CD4-positive, alpha-beta T cell (primary cell): Measurements from ENCODE around the gene PDE4B. TPM values are rescaled to one million over a fixed set of nuclear protein-coding genes. Genes with fewer than 3 reads are reported as not detected.

Experiments
- ATAC-seq: fragments of 200-7000 bp; cut with Tn5 transposase; one replicate; pipeline ENCODE4 v1.10.0; 2022; ENCODE audit warnings: mild to moderate bottlenecking; ENCODE audit not compliant: poor library complexity
- CTCF ChIA-PET: fragments of 350-600 bp; sonication (Branson Sonifier 250); formaldehyde crosslinking; loops from one replicate; lab custom pipeline; 2021; ENCODE audit warnings: antibody characterized with exemption, inconsistent platforms; lab: Charles Lee
- POLR2A ChIA-PET: fragments of 350-600 bp; sonication (Branson Sonifier 250); formaldehyde crosslinking; loops from one replicate; lab custom pipeline; 2021; ENCODE audit warnings: antibody characterized with exemption, inconsistent platforms; lab: Charles Lee
- DNase-seq, 14 experiments: peaks; one replicate each; pipeline ENCODE4 v3.0.0-alpha.2; 2013 to 2020; ENCODE audit warnings: mixed read lengths in 2 of 14
- H3K27ac ChIP-seq, 2 donors: one replicate each; pipeline versions ENCODE4 v1.5.1 to v1.7.0; 2013; ENCODE audit warnings: low read length in 2 of 2, low read depth in 1 of 2, mild to moderate bottlenecking in 1 of 2
- H3K27me3 ChIP-seq, 2 experiments: 1 replicate in 1 of 2; 2 replicates in 1 of 2; pipeline versions ENCODE4 v1.6.1 to v1.7.0; 2013; ENCODE audit warnings: low read length in 2 of 2, control low read depth in 1 of 2, mild to moderate bottlenecking in 1 of 2, moderate library complexity in 1 of 2; ENCODE audit not compliant: insufficient read depth in 2 of 2, control insufficient read depth in 1 of 2
- H3K36me3 ChIP-seq: one replicate; pipeline ENCODE4 v1.6.1; 2013; ENCODE audit warnings: low read length, control low read depth; ENCODE audit not compliant: insufficient read depth
- H3K4me1 ChIP-seq: one replicate; pipeline ENCODE4 v1.6.1; 2013; ENCODE audit warnings: low read length, control low read depth; ENCODE audit not compliant: insufficient read depth
- H3K4me3 ChIP-seq: one replicate; pipeline ENCODE4 v1.5.1; 2013; ENCODE audit warnings: mild to moderate bottlenecking, low read length, moderate library complexity
- H3K9me3 ChIP-seq, 2 experiments: 1 replicate in 1 of 2; 2 replicates in 1 of 2; pipeline versions ENCODE4 v1.6.1 to v1.7.0; 2013; ENCODE audit warnings: low read length in 2 of 2, mild to moderate bottlenecking in 2 of 2, control low read depth in 1 of 2, moderate library complexity in 1 of 2; ENCODE audit not compliant: control insufficient read depth in 1 of 2, insufficient read depth in 1 of 2
- H3K27ac Mint-ChIP-seq: one replicate; pipeline ENCODE4 v1.8.0; 2020; ENCODE audit warnings: mixed read lengths
- H3K27me3 Mint-ChIP-seq: one replicate; pipeline ENCODE4 v1.8.0; 2021; ENCODE audit warnings: mixed read lengths
- H3K36me3 Mint-ChIP-seq: one replicate; pipeline ENCODE4 v1.8.0; 2021; ENCODE audit warnings: low read depth, mixed read lengths
- H3K4me1 Mint-ChIP-seq: one replicate; pipeline ENCODE4 v1.8.0; 2021; ENCODE audit warnings: low read depth, mixed read lengths
- H3K4me3 Mint-ChIP-seq: one replicate; pipeline ENCODE4 v1.8.0; 2020; ENCODE audit warnings: mild to moderate bottlenecking, mixed read lengths
- H3K9me3 Mint-ChIP-seq: one replicate; pipeline ENCODE4 v1.8.0; 2020; ENCODE audit warnings: mixed read lengths
- CTCF ChIP-seq: fragments of 200-600 bp; IDR thresholded peaks from one replicate; pipeline ENCODE4 v1.8.0; 2022; ENCODE audit warnings: antibody characterized with exemption, mild to moderate bottlenecking
- intact Hi-C, 2 experiments: fragments of 100-400 bp; cut with DNase I in 1 of 2; cut with micrococcal nuclease in 1 of 2; formaldehyde crosslinking; loops; one replicate each; pipeline versions ENCODE4 v1.15.1 to v1.9.0; 2023 to 2025; cut with DNase I, micrococcal nuclease
- total RNA-seq, 174 experiments: library from RNA in 2 of 174; stranded (reverse) in 2 of 174; gene quantifications; one replicate each; pipeline ENCODE4 v1.2.3 and lab custom pipeline; 2021 to 2026

The PDE4B gene
- total RNA-seq, 2 experiments from 2014 or later, result 155 to 159 TPM

DNA sequence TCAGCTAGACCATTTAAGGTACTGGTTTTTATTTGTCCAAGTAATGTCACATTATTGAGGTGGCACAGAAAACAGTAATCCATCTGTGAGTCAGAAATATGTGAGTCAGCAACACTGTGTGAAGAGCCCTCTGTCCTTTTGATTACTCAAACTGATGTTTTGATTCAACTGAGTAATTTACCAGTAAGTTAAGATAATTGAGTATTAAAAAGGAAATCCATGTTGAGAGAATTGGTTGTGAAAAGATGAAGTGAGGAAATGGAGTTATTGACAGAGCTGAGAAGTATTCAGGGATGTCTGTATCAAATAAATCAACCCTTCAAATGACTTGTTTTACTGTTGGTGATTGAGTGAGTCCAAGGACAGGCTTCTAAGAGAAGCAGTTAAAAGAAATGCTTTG lies 438.5 kb downstream of the PDE4B start:
- Histone ChIP-seq H3K27ac (no peak overlapping the region), H3K4me3 (no peak overlapping the region), H3K27me3 (peaks cover 0 to 5% of the 10 kb centered on the region in 2 experiments), H3K36me3 (no peaks in the 10 kb centered on the region), H3K9me3 (no peaks in the 10 kb centered on the region), H3K4me1 (no peaks in the 10 kb centered on the region)
- CTCF ChIA-PET, result no interaction called here
- POLR2A ChIA-PET, result no interaction called here
- intact Hi-C loops, result loop anchor here in 1 of 2 experiments (10.0 kb wide), 1 partner anchor 66 kb away; no protein-coding TSS in a partner anchor
- Mint-ChIP-seq H3K27ac (no peak overlapping the region), H3K4me1 (no peaks in the 10 kb centered on the region), H3K9me3 (no peaks in the 10 kb centered on the region), H3K36me3 (no peaks in the 10 kb centered on the region), H3K27me3 (no peaks in the 10 kb centered on the region), H3K4me3 (no peak overlapping the region)
- no peak for DNase-seq
- no peak for TF ChIP-seq CTCF
- ATAC-seq, result no peak

- POLR2A ChIA-PET, result no interaction called here
- no peak for DNase-seq
- ATAC-seq, result no peak
- CTCF ChIA-PET, result no interaction called here
- H3K27ac ChIP-seq, result no peak overlapping the region
- no peak for TF ChIP-seq CTCF
- peaks cover 0 to 5% of the 10 kb centered on the region in 2 experiments for H3K27me3 ChIP-seq
- no peaks in the 10 kb centered on the region for H3K9me3 ChIP-seq
- intact Hi-C loops, result loop anchor here in 1 of 2 experiments (10.0 kb wide), 1 partner anchor 67 kb away; no protein-coding TSS in a partner anchor
- Mint-ChIP-seq H3K36me3 (no peaks in the 10 kb centered on the region), H3K9me3 (no peaks in the 10 kb centered on the region), H3K27me3 (peaks cover 5% of the 10 kb centered on the region), H3K27ac (no peak overlapping the region), H3K4me3 (no peak overlapping the region), H3K4me1 (no peaks in the 10 kb centered on the region)
- H3K4me1 ChIP-seq, result no peaks in the 10 kb centered on the region
- no peaks in the 10 kb centered on the region for H3K36me3 ChIP-seq
- H3K4me3 ChIP-seq, result no peak overlapping the region
Measured at GRCh38 chr1:66231681-66232463, 439.2 kb downstream of the PDE4B start.

- intact Hi-C loops, result loop anchor here in 1 of 2 experiments (10.0 kb wide), 1 partner anchor 72 kb away; no protein-coding TSS in a partner anchor
- CTCF ChIA-PET, result interaction anchor here (1.6 kb wide), 1 partner anchor 13 kb away, joined by 3 read pairs; no protein-coding TSS in a partner anchor
- DNase-seq (no peak), ATAC-seq (no peak)
- TF ChIP-seq CTCF, result no peak
- H3K4me3 ChIP-seq, result no peak overlapping the region
- H3K36me3 ChIP-seq, result no peaks in the 10 kb centered on the region
- H3K4me1 ChIP-seq, result no peaks in the 10 kb centered on the region
- Mint-ChIP-seq H3K36me3 (no peaks in the 10 kb centered on the region), H3K27ac (no peak overlapping the region), H3K27me3 (peaks cover 17% of the 10 kb centered on the region), H3K9me3 (no peaks in the 10 kb centered on the region), H3K4me1 (no peaks in the 10 kb centered on the region), H3K4me3 (no peak overlapping the region)
- H3K27ac ChIP-seq, result no peak overlapping the region
- no peaks in the 10 kb centered on the region for H3K9me3 ChIP-seq
- peaks cover 0 to 9% of the 10 kb centered on the region in 2 experiments for H3K27me3 ChIP-seq
- POLR2A ChIA-PET, result interaction anchor here (1.2 kb wide), 1 partner anchor 209 kb away, joined by 4 read pairs; no protein-coding TSS in a partner anchor
Measured at GRCh38 chr1:66237042-66237441, 444.3 kb downstream of the PDE4B start.
